ENCODE results near the gene FOSL1.

Gene FOSL1

DNA sequence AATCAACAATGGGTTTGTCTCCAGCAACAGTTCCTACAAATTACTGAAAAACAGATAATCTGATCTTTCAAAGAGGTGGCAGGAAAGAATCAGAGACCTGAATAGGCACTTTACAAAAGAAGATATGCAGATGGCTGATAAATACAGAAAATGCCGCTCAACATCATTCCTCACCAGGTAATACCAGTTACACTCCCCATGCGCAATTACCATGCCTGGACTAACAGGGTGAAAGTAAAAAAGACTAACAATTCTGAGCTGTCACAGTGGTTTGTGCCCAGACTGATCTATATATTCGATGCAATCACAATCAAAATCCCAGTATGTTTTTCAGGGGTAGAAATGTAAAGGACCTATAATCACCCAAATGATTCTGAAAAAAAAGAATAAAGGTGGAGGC, 56.4 kb downstream of the FOSL1 start:
- no peak overlapping the region for H3K23ac ChIP-seq (ENCODE audit: low read depth, low read length, poor library complexity)
- no peak overlapping the region for H2AK5ac ChIP-seq (ENCODE audit: low read depth, low read length)
- H3K18ac ChIP-seq (ENCODE audit: low read length), result no peak overlapping the region
- H3K79me1 ChIP-seq (ENCODE audit: low read depth, low read length), result no peaks in the 10 kb centered on the region
- no peak overlapping the region for H3K27ac ChIP-seq (replicated peaks; ENCODE audit: low read length)
- DNase-seq (ENCODE audit: low spot score), result no peak
- no peak overlapping the region for H3K4me3 ChIP-seq (ENCODE audit: low read length in 2 of 2)
- no peaks in the 10 kb centered on the region for H3K27me3 ChIP-seq (ENCODE audit: control insufficient read depth in 3 of 3, insufficient read depth in 3 of 3, low read depth in 1 of 3, low read length in 3 of 3)
- no peaks in the 10 kb centered on the region for H3K9me3 ChIP-seq (replicated peaks in 1 of 2; ENCODE audit: control insufficient read depth in 2 of 2, insufficient read depth in 1 of 2, low read depth in 1 of 2, low read length in 2 of 2)
- no peak overlapping the region for H3K4me2 ChIP-seq (ENCODE audit: insufficient read depth, low read length, poor library complexity, severe bottlenecking)
- H2BK12ac ChIP-seq (ENCODE audit: low read length), result no peak overlapping the region
- no peak overlapping the region for H2BK5ac ChIP-seq (ENCODE audit: low read length)
- no peak overlapping the region for H2BK15ac ChIP-seq (ENCODE audit: low read length)
- no peaks in the 10 kb centered on the region for H3K36me3 ChIP-seq (replicated peaks in 1 of 2; ENCODE audit: control insufficient read depth in 2 of 2, insufficient read depth in 2 of 2, low read length in 2 of 2)
- H3K9ac ChIP-seq (ENCODE audit: low read depth, low read length, poor library complexity), result no peak overlapping the region
- no peak overlapping the region for H4K8ac ChIP-seq (ENCODE audit: low read depth, low read length)
- H2BK120ac ChIP-seq (ENCODE audit: low read depth, low read length), result no peak overlapping the region
- H2AFZ ChIP-seq (ENCODE audit: low read length), result no peak overlapping the region
- no peak overlapping the region for H3K4ac ChIP-seq (ENCODE audit: low read length)
- no peak overlapping the region for H3K14ac ChIP-seq (ENCODE audit: low read length)
- no CpG with 5 or more reads among the region's 3 CpGs for WGBS, 2 donors (ENCODE audit: extremely low coverage in 2 of 2, insufficient read length in 2 of 2, insufficient replicate concordance in 1 of 2)
- H3K4me1 ChIP-seq (ENCODE audit: control insufficient read depth in 2 of 2, insufficient read depth in 1 of 2, low read depth in 1 of 2, low read length in 2 of 2), result no peaks in the 10 kb centered on the region
- H4K91ac ChIP-seq (ENCODE audit: low read depth, low read length, poor library complexity), result no peak overlapping the region

DNA sequence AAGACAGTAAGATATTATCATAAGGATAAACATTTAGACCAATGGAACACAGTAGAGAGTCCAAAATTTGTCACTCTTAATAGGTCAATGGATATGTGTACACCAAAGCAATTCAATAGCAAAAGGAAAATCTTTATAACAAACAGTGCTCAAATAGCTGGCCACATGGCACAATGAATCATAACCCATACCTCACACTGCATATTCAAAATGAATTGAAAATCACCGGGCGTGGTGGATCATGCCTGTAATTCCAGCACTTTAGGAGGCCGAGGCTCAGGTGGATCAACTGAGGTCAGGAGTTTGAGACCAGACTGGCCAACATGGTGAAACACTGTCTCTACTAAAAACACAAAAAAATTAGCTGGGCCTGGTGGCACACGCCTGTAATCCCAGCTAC, 58.0 kb downstream of the FOSL1 start:
- Histone ChIP-seq H3K18ac (ENCODE audit: low read length) (no peak overlapping the region), H2BK15ac (ENCODE audit: low read length) (no peak overlapping the region), H3K27ac (replicated peaks; ENCODE audit: low read length) (no peak overlapping the region), H4K8ac (ENCODE audit: low read depth, low read length) (no peak overlapping the region), H3K79me1 (ENCODE audit: low read depth, low read length) (no peaks in the 10 kb centered on the region), H3K4me3 (ENCODE audit: low read length in 2 of 2) (no peak overlapping the region), H3K4ac (ENCODE audit: low read length) (no peak overlapping the region), H3K14ac (ENCODE audit: low read length) (no peak overlapping the region), H4K91ac (ENCODE audit: low read depth, low read length, poor library complexity) (no peak overlapping the region), H3K4me1 (ENCODE audit: control insufficient read depth in 2 of 2, insufficient read depth in 1 of 2, low read depth in 1 of 2, low read length in 2 of 2) (no peaks in the 10 kb centered on the region), H3K9me3 (replicated peaks in 1 of 2; ENCODE audit: control insufficient read depth in 2 of 2, insufficient read depth in 1 of 2, low read depth in 1 of 2, low read length in 2 of 2) (peaks cover 0 to 3% of the 10 kb centered on the region in 2 donors), H2BK12ac (ENCODE audit: low read length) (no peak overlapping the region), H3K4me2 (ENCODE audit: insufficient read depth, low read length, poor library complexity, severe bottlenecking) (no peak overlapping the region), H2AFZ (ENCODE audit: low read length) (no peak overlapping the region), H2AK5ac (ENCODE audit: low read depth, low read length) (no peak overlapping the region), H3K23ac (ENCODE audit: low read depth, low read length, poor library complexity) (no peak overlapping the region), H3K27me3 (ENCODE audit: control insufficient read depth in 3 of 3, insufficient read depth in 3 of 3, low read depth in 1 of 3, low read length in 3 of 3) (no peaks in the 10 kb centered on the region), H3K9ac (ENCODE audit: low read depth, low read length, poor library complexity) (no peak overlapping the region), H2BK5ac (ENCODE audit: low read length) (no peak overlapping the region), H3K36me3 (replicated peaks in 1 of 2; ENCODE audit: control insufficient read depth in 2 of 2, insufficient read depth in 2 of 2, low read length in 2 of 2) (no peaks in the 10 kb centered on the region), H2BK120ac (ENCODE audit: low read depth, low read length) (no peak overlapping the region)
- no peak for DNase-seq (ENCODE audit: low spot score)
- WGBS, 2 donors (ENCODE audit: extremely low coverage in 2 of 2, insufficient read length in 2 of 2, insufficient replicate concordance in 1 of 2), result no CpG with 5 or more reads among the region's 4 CpGs
